Measurements from ENCODE around the gene TOR4A. TPM values are rescaled to one million over a fixed set of nuclear protein-coding genes. Genes with fewer than 3 reads are reported as not detected.

The TOR4A gene
- 48.5 and 56.1 TPM in 2 replicates for total RNA-seq

DNA sequence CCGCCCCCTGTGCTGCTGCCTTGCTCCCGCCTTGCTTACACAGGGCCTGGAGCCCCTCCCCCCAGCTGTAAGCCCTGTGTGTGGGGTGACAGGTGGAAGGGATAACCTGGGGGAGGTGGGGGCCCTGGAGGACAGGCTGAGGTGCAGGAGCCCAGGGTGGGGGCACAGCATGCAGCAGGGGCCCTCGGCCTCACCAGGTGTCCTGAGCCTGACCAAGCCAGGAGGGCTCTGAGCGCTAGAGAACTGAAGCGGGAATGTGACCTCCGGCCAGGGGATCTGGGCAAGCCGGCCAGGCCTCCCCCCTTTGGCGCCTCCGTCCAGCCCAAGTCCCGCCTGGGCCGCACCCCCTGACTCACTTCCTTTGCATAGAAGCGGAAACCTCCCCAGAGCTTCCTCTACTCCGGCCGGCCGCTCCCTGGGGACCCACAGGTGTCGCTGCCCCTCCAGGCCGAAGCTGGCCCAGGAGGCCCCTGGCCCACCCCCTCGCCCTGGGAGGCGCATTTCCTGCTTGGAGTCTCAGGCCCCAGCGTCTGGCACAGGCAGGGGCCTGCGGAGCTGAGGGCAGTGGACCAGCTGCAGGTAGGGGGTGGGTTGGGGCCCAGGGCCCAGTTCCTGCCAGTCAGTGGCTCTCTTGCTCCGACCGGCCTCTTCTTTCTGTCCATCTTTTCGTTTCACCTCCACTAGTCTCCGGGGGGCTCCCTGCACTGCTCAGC, at the start of gene TOR4A:
Gene TOR4A (plus strand): TSS at position 398 of the 713 bp plus-strand sequence. CDS start 964 bp downstream, outside the sequence.
- no peak for DNase-seq (ENCODE audit: low read depth)
- TF ChIP-seq, protein P1, sequence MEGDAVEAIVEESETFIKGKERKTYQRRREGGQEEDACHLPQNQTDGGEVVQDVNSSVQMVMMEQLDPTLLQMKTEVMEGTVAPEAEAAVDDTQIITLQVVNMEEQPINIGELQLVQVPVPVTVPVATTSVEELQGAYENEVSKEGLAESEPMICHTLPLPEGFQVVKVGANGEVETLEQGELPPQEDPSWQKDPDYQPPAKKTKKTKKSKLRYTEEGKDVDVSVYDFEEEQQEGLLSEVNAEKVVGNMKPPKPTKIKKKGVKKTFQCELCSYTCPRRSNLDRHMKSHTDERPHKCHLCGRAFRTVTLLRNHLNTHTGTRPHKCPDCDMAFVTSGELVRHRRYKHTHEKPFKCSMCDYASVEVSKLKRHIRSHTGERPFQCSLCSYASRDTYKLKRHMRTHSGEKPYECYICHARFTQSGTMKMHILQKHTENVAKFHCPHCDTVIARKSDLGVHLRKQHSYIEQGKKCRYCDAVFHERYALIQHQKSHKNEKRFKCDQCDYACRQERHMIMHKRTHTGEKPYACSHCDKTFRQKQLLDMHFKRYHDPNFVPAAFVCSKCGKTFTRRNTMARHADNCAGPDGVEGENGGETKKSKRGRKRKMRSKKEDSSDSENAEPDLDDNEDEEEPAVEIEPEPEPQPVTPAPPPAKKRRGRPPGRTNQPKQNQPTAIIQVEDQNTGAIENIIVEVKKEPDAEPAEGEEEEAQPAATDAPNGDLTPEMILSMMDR (conservative IDR thresholded peaks at IDR 0.05; ENCODE audit: low read depth, low read length): peak; percentile 42
- H3K4me3 ChIP-seq (ENCODE audit: low read depth, low read length): peak within 1 kb of the TSS; percentile 69

DNA sequence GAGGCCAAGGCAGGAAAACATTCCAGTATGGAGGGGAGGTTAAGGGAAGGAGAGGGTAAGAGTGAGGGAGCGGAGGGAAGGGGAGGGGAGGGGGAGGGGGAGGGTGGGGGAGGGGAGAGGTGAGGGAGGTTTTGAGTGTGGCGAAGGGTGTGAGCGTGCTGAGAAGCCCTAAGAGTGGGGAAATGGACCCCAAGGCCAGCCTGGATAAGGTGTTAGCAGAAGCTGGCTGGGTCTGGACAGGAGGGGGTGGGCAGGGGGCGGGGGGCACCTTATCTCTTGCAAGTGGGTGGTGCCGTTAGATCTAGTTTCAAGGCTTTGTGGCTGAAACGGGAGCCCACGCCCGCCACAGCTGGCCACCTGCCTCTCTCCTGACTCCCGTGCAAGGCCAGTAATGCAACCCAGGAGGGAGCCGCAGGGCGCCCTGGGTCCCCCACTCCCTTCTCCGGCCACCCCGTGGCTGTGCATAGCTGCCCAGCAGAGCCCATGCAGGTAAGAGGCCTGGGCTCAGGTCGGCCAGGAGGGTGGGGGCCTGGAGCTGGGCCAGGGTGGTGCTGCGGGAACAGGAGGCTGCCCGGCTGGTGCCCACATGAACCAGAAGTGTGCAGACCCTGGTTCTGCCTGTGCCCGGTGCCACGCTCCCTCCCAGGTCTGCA, 49.5 kb upstream of the TOR4A start:
- H3K4me3 ChIP-seq (ENCODE audit: low read depth, low read length): no peak overlapping the region
- TF ChIP-seq, protein P1 (conservative IDR thresholded peaks at IDR 0.05; ENCODE audit: low read depth, low read length): no peak
- no peak for DNase-seq (ENCODE audit: low read depth)

DNA sequence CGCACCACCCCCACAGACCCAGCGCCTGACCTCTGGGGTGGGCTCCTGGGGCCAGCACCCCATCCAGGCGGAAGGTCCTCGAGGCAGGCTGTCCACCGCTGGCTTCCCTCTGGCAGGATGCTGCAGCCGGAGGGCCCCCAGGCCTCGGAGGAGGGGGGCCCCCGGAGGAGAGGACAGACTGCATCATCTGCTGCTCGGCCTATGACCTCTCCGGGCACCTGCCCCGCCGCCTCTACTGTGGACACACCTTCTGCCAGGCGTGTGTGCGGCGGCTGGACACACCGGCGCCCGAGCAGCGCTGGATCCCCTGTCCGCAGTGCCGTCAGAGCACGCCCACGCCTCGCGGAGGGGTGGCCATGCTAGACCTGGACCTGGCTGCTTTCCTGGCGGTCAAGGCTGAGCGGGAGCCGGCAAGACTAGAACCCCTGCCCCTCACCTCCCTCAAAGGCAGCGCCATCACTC, 49.0 kb upstream of the TOR4A start:
- TF ChIP-seq, protein P1 (conservative IDR thresholded peaks at IDR 0.05; ENCODE audit: low read depth, low read length): no peak
- no peak overlapping the region for H3K4me3 ChIP-seq (ENCODE audit: low read depth, low read length)
- no peak for DNase-seq (ENCODE audit: low read depth)

DNA sequence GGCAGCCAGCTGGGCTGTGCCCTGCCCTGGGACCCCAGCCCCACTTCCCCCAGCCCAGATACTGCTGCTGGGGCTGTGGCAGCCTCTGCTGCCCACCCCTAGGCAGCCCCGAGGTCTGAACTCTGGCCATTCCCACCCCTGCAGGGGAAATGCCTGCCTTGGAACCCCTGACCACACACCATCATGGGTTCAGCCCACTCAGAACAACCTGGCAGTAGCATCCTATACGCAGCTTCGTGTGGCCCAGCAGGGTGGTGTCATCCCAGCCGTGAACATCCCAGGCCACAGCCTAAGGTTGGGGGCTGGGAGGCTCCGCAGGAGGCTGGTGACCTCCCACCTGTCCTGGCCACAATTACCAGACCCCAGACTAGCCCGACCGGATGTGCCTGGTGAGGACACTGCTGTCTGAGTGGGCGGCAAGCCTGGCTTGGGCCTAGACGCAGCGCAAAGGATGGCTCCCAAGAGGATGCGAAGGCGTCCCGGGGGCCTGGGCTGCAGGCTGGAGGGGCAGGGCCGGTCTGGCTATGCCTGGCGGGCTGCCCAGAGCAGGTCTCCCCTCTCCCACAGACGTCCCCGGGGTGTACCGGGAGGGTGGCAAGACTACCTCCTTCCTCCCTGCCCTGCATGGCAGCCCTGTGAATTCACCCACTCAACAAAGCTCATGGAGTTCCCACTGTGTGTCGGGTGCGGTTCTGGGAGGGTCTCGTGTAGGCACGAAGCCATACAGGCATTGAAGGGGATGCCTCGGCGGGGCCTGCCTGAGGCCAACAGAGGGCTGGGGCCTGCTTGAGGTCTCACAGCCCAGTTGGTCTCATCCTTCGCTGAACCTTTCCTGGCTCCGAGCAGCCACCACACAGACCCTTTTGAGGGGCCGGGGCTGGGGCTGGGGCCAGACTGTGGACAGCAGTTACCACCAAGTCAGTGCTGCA, 48.3 kb upstream of the TOR4A start:
- TF ChIP-seq, protein P1 (conservative IDR thresholded peaks at IDR 0.05; ENCODE audit: low read depth, low read length): no peak
- no peak for DNase-seq (ENCODE audit: low read depth)
- H3K4me3 ChIP-seq (ENCODE audit: low read depth, low read length): no peak overlapping the region

DNA sequence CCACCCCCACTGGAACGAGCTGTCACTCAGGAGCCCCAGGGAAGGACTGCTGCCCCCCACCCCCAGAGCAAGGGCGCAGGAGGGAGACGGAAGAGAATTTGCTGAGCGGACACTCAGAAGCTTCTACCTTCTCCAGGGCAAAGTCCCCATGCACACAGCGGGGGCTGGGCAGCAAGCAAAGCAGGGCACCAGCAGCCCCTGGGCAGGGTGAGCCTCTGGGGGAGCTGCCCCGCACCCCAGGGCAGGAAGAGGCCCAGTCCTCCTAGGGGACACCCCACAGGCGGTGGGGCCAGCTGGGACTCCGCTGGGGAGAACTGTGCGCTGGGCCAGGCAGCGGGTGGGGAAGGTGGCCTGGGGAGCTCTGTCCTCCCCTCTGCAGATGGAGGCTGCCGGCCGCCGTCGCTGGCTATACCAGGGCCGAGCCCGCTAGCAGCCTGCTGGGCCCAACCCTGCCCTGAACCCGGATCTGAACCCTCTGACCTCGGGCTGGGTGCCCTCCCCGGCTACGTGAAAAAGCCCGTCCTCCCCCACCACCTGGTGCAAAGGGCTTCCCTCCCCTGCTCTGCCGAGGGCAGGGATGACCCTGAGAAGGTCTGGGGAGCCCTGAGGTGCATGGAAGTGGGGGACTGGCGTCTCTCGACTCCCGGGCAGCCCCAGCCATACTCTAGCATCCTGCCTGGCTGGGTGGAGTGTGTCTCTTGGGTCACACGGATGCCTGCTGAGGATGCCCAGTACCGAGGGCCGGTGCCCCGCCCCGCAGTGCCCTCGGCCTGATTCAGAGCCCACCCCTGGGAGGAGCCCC, 47.4 kb upstream of the TOR4A start:
- H3K4me3 ChIP-seq (ENCODE audit: low read depth, low read length): no peak overlapping the region

More for the DNA sequence above, 47.4 kb upstream of the TOR4A start:
- TF ChIP-seq, protein P1 (conservative IDR thresholded peaks at IDR 0.05; ENCODE audit: low read depth, low read length): no peak
- DNase-seq (ENCODE audit: low read depth): no peak

Data from epithelial cell of proximal tubule (primary cell).